HG03442 (cell line): ENCODE measurements around the gene MREG.
A peak's percentile ranks its signal among the peaks of the same experiment; 100 is the strongest.
"Not testable (repeated sequence)": the region's sequence is repeated elsewhere in the genome, so short reads cannot be mapped to it uniquely, and the experiment has no call there.

Experiments
- ATAC-seq: cut with Tn5 transposase; IDR thresholded peaks from one replicate; pipeline ENCODE4 v1.9.1; 2021; ENCODE audit warnings: mild to moderate bottlenecking, moderate library complexity; ENCODE audit not compliant: unreplicated experiment

MREG gene

DNA sequence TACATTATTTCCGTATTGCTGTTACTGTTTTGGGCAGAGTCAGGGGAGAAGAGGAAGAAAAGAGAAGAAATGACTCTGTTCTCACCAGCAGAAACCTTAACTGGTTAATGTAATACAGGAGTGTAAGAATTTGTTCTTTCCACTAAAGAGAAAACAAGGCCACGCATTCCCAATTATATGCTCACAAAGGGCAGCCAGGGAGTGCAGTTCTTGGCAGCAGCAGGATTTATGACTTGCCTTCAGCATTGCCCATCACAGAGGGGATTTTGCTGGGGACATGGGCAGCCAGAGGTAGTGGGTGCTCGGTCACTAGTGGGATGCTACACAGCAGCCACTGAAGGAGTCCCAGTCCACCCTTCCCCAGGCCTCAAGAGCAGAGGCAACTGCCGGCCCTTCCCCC is 18.4 kb downstream of the MREG start:
- ATAC-seq: no peak

- not testable (repeated sequence) for ATAC-seq
Measured at GRCh38 chr2:215988556-215989207, 24.7 kb downstream of the MREG start.

GRCh38 chr2:215985257-215985656 is 28.1 kb downstream of the MREG start:
- ATAC-seq: no peak

- no peak for ATAC-seq
Measured at GRCh38 chr2:215984661-215985060, 28.7 kb downstream of the MREG start.

GRCh38 chr2:215983581-215984351 is 29.6 kb downstream of the MREG start:
- ATAC-seq: peak; percentile 41

- ATAC-seq: peak; percentile 79
Measured at GRCh38 chr2:215982465-215982875, 30.9 kb downstream of the MREG start.

DNA sequence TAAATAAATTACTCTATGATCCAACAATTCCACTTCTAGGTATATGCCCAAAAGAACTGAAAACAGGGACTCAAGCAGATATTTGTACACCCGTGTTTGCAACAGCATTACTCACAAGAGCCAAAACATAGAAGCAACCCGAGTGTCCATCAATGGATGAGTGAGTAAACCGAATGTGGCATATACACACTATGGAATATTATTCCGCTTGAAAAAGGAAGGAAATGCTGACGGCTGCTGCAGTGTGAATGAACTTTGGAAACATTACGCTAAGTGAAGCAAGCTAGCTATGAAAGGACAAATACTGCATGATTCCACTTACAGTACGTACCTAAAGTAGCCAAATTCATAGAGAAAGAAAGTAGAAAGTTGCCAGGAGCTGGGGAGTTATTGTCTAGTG is 32.2 kb downstream of the MREG start:
- no peak for ATAC-seq

GRCh38 chr2:215979620-215980019 is 33.7 kb downstream of the MREG start:
- peak; percentile 45 for ATAC-seq

DNA sequence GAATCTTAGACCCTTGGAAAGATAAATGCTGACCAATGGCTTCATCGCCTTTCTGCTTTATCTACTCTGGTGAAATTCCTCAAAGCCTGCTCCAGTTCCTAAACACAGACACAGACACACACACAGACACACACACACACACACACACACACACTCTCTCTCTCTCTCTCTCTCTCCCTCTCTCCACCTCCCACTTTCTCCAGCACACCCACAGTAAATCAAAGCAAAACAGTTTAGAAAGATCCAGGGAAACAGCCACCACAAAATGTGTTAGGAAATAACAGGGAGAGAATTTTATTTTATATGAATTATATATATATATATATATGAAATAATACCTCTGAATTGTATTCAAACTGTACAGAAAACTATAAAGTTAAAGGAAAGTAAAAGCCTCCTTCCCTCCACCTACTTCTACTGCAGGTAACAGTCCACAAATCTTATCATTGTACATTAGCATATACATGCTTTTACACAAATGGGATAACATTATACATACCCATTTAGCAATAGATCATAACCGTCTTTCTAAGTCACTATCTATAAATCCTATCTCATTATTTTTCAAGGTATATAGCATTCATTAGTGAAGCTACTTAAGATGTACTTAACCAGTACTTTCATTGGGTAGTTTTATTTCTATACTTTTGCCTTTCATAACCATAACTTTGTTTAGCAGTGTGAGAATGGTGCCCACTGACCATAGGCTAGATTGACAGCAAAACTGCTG is 38.5 kb downstream of the MREG start:
- ATAC-seq: no peak

DNA sequence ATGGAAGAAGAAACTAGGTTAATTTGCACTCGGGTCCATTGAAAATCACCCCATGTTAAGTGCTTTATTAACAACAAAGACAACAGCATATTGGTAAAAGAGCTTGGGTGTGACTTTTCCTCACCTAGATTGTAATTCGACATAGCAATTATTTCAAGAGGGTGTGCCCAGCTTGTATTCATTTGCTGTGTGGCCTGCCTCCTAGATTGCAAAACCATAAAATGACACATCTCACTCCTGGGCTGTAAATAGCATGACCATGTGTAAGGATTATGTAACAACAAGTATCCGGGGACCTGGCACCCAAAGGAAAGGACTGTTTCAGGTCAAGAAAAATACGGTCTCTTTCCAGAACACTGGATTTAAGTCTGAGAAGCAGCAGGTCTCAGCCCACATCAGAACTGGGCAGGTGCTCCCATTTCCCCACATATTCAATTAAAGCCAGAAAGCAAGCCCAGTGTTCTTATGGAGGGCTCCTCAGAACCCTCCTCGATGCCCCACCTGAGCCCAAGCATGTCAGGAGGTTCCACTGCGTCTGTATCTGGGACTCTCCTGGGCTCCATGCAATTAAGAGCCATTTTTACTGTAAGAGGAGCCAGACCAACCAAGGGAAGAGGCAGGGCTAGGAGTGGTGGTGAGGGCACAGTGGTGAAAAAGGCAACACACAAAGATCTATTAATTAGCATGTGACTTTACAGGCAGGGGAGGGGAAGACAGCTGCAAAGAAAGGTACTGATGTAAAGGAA is 39.2 kb downstream of the MREG start:
- no peak for ATAC-seq

- no peak for ATAC-seq
Measured at GRCh38 chr2:215973145-215973792, 40.1 kb downstream of the MREG start.

DNA sequence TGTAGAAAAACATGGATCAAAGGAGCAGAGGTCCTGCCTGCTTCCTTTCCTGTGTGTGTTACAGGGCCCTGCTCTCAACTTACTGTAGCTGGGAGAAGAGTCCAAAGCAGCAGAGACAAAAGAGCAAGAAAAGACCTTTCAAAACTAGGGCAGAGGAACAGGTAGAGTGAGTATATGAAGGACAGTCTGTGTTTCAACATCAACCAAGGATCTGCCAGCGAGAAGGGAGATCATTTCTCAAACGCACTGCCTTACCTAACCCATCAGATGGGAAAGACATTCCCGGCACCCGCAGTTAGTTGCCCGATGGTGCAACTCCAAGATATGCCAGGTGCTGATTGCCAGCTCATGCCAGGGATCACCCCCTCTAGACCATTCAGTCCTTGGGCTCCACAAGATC is 41.7 kb downstream of the MREG start:
- ATAC-seq: no peak

- ATAC-seq: not testable (repeated sequence)
Measured at GRCh38 chr2:215970894-215971293, 42.5 kb downstream of the MREG start.

GRCh38 chr2:215970425-215970824 is 42.9 kb downstream of the MREG start:
- no peak for ATAC-seq

DNA sequence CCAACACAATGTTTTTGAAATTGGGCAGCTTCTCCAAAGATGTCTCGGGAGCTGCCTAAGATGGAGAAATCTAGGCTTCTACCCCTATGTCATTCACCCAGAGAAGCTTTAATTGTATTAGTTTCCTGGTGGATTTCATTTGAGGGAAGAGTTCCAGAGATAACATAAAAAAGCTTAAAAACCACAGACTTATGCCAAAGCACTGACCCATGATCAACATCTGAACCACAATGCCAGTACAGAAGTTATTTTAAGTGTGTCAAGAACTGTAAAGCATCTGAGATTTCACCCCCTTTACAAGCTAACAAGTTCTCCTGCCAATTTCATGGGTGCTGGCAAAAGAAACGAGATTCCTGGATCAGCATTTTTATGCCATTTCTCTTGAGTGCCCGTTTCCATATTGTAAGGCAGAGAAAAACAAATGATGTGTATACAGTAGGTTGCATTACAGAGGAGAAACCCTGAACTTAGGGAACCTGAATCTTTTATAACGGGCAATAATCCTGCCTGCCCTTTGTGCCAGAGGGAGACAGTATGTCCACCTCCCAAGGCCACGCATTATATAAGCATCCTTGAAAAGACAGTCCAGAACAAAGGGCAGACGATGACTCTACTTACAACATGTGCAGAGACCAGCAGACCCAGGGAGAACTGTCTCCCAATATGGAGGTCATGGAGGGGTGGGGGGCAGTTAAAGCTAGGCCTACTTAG is 44.1 kb downstream of the MREG start:
- no peak for ATAC-seq

DNA sequence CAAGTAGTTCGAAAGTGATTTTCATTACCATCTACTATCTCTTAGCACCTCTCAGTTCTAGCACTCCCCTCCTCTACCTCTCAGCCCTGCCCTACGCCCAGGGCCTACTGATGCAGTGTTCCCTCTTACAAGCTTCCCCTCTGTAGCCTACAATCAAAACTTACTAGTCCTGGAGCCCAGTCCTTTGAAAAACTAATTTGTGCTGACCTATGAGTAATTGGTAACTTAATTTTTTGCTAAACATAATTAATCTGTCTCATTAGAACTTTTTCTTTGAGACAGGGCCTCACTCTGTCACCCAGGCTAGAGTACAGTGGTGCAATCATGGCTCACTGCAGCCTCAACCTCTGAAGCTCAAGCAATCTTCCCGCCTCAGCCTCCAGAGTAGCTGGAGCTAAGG is 44.9 kb downstream of the MREG start:
- ATAC-seq: no peak

GRCh38 chr2:215967590-215968378 is 45.6 kb downstream of the MREG start:
- no peak for ATAC-seq

- no peak for ATAC-seq
Measured at GRCh38 chr2:215966951-215967350, 46.4 kb downstream of the MREG start.

GRCh38 chr2:215966274-215966673 is 47.1 kb downstream of the MREG start:
- no peak for ATAC-seq
